Fibroblast of lung (primary cell): ENCODE measurements around the gene SERPINB11. TPM values are rescaled to one million over a fixed set of nuclear protein-coding genes. Genes with fewer than 3 reads are reported as not detected.

Source experiments
- DNase-seq, 2 donors: peaks; one replicate each; pipeline versions ENCODE4 v3.0.0 to v3.0.0-alpha.2; 2010; ENCODE audit warnings: low read depth in 2 of 2
- H2AFZ ChIP-seq: 2 replicates; pipeline ENCODE4 v1.5.1; 2012; ENCODE audit warnings: low read length, control low read depth, inconsistent platforms
- H3K27ac ChIP-seq: 2 replicates; pipeline ENCODE4 v1.5.1; 2011; ENCODE audit warnings: low read length, control low read depth; ENCODE audit not compliant: insufficient read depth
- H3K27me3 ChIP-seq: 2 replicates; pipeline ENCODE4 v1.5.1; 2011; ENCODE audit warnings: mild to moderate bottlenecking, low read length; ENCODE audit not compliant: control insufficient read depth, insufficient read depth
- H3K36me3 ChIP-seq: 2 replicates; pipeline ENCODE4 v1.5.1; 2011; ENCODE audit warnings: low read length; ENCODE audit not compliant: control insufficient read depth, insufficient read depth
- H3K4me1 ChIP-seq: 2 replicates; pipeline ENCODE4 v1.5.1; 2011; ENCODE audit warnings: low read length; ENCODE audit not compliant: control insufficient read depth, insufficient read depth; ENCODE audit errors: extremely low read depth
- H3K4me2 ChIP-seq: 2 replicates; pipeline ENCODE4 v1.5.1; 2011; ENCODE audit warnings: low read length, control low read depth; ENCODE audit not compliant: insufficient read depth; ENCODE audit errors: extremely low read depth
- H3K4me3 ChIP-seq, 4 experiments: fragments of 200-600 bp in 1 of 4; sonication (generic) in 1 of 4; replicated peaks in 1 of 4; 2 replicates each; pipeline ENCODE4 v1.5.1; 2011 to 2016; ENCODE audit warnings: low read length in 4 of 4, low read depth in 3 of 4, mild to moderate bottlenecking in 3 of 4, control low read depth in 2 of 4, inconsistent platforms in 1 of 4, mixed read lengths in 1 of 4; ENCODE audit not compliant: insufficient read depth in 1 of 4; ENCODE audit errors: control extremely low read depth in 1 of 4
- H3K79me2 ChIP-seq: 2 replicates; pipeline ENCODE4 v1.5.1; 2012; ENCODE audit warnings: mild to moderate bottlenecking, low read length, inconsistent platforms; ENCODE audit not compliant: control insufficient read depth, insufficient read depth
- H3K9ac ChIP-seq: 2 replicates; pipeline ENCODE4 v1.5.1; 2011; ENCODE audit warnings: mild to moderate bottlenecking, low read length, control low read depth; ENCODE audit not compliant: insufficient read depth
- H3K9me3 ChIP-seq: 2 replicates; pipeline ENCODE4 v1.5.1; 2012; ENCODE audit warnings: low read depth, low read length; ENCODE audit not compliant: control insufficient read depth, insufficient read depth
- H4K20me1 ChIP-seq: 2 replicates; pipeline ENCODE4 v1.5.1; 2011; ENCODE audit warnings: low read length; ENCODE audit not compliant: control insufficient read depth, insufficient read depth; ENCODE audit errors: extremely low read depth
- CTCF ChIP-seq, 2 donors: IDR thresholded peaks in 1 of 2; conservative IDR thresholded peaks in 1 of 2; 1 replicate in 1 of 2; 2 replicates in 1 of 2; pipeline ENCODE4 v1.5.1; 2011 to 2012; ENCODE audit warnings: low read length in 2 of 2, control low read depth in 1 of 2, inconsistent platforms in 1 of 2, low read depth in 1 of 2, mild to moderate bottlenecking in 1 of 2
- EZH2 ChIP-seq: IDR thresholded peaks from 2 replicates; pipeline ENCODE4 v1.5.1; 2012; ENCODE audit warnings: low read length, control low read depth, mild to moderate bottlenecking; ENCODE audit errors: missing control alignments
- polyA plus RNA-seq, 2 donors: library from polyadenylated mRNA; depleted of rRNA in 1 of 2; stranded (reverse) in 1 of 2; unstranded in 1 of 2; fragments of >200 nt; gene quantifications; 2 replicates each; pipeline ENCODE4 v1.2.1, GENCODE V29; 2011 to 2012; ENCODE audit warnings: missing spikeins in 1 of 2
- total RNA-seq: library from RNA; depleted of rRNA; stranded (reverse); fragments of >200 nt; gene quantifications from 2 replicates; pipeline ENCODE4 v1.2.1, GENCODE V29; 2014

SERPINB11 gene
- total and polyA plus RNA-seq, 2 donors (not counting 1 experiment from before 2014, with no cell fraction given), result not detected

GRCh38 chr18:63725682-63726480 lies 23.1 kb downstream of the SERPINB11 start:
- H3K4me2 ChIP-seq, result no peak overlapping the region
- DNase-seq, result peak in 1 of 2 donors; percentile 28
- no peak overlapping the region for H2AFZ ChIP-seq
- H3K4me1 ChIP-seq, result no peaks in the 10 kb centered on the region
- H3K27me3 ChIP-seq, result no peaks in the 10 kb centered on the region
- H3K9ac ChIP-seq, result no peak overlapping the region
- H4K20me1 ChIP-seq, result no peaks in the 10 kb centered on the region
- H3K36me3 ChIP-seq, result no peaks in the 10 kb centered on the region
- H3K4me3 ChIP-seq, result no peak overlapping the region
- no peak overlapping the region for H3K27ac ChIP-seq
- no peaks in the 10 kb centered on the region for H3K79me2 ChIP-seq
- H3K9me3 ChIP-seq, result no peaks in the 10 kb centered on the region
- TF ChIP-seq EZH2 (no peak), CTCF (conservative IDR thresholded peaks at IDR 0.05 in 1 of 2, IDR thresholded peaks at IDR 0.05 in 1 of 2; ENCODE audit: low read depth in 1 of 2, low read length in 2 of 2) (no peak)

GRCh38 chr18:63730773-63731172 lies 28.0 kb downstream of the SERPINB11 start:
- Histone ChIP-seq H3K36me3 (no peaks in the 10 kb centered on the region), H3K27me3 (no peaks in the 10 kb centered on the region), H3K27ac (no peak overlapping the region), H3K4me3 (no peak overlapping the region), H2AFZ (no peak overlapping the region), H3K79me2 (no peaks in the 10 kb centered on the region), H4K20me1 (no peaks in the 10 kb centered on the region), H3K4me1 (no peaks in the 10 kb centered on the region), H3K4me2 (no peak overlapping the region), H3K9ac (no peak overlapping the region), H3K9me3 (no peaks in the 10 kb centered on the region)
- TF ChIP-seq EZH2 (no peak), CTCF (conservative IDR thresholded peaks at IDR 0.05 in 1 of 2, IDR thresholded peaks at IDR 0.05 in 1 of 2; ENCODE audit: low read depth in 1 of 2, low read length in 2 of 2) (no peak)
- peak in 1 of 2 donors; percentile 5 for DNase-seq

- DNase-seq, result no peak
- no peaks in the 10 kb centered on the region for H3K4me1 ChIP-seq
- TF ChIP-seq EZH2 (no peak), CTCF (conservative IDR thresholded peaks at IDR 0.05 in 1 of 2, IDR thresholded peaks at IDR 0.05 in 1 of 2; ENCODE audit: low read depth in 1 of 2, low read length in 2 of 2) (no peak)
These were observed 28.5 kb downstream of the SERPINB11 start for GRCh38 chr18:63731215-63731614.

More at GRCh38 chr18:63731215-63731614, 28.5 kb downstream of the SERPINB11 start:
- Histone ChIP-seq H2AFZ (no peak overlapping the region), H3K4me3 (no peak overlapping the region), H3K36me3 (no peaks in the 10 kb centered on the region), H3K9ac (no peak overlapping the region), H3K27ac (no peak overlapping the region), H4K20me1 (no peaks in the 10 kb centered on the region), H3K79me2 (no peaks in the 10 kb centered on the region), H3K4me2 (no peak overlapping the region), H3K27me3 (no peaks in the 10 kb centered on the region), H3K9me3 (no peaks in the 10 kb centered on the region)
